HepG2 (cell line): Measurements from ENCODE around the gene MIF. TPM values are rescaled to one million over a fixed set of nuclear protein-coding genes. Genes with fewer than 3 reads are reported as not detected.
A peak's percentile ranks its signal among the peaks of the same experiment; 100 is the strongest.

Experiments
- ATAC-seq: fragments of 200-7000 bp; cut with Tn5 transposase; 3 replicates; pipeline ENCODE4 v1.9.1; 2020; ENCODE audit warnings: mild to moderate bottlenecking, moderate library complexity
- BruUV-seq: library from RNA; stranded (reverse); fragments of 400-500 nt; replicated peaks from 2 replicates; lab custom pipeline; 2021; lab: Mats Ljungman, UMichigan
- CTCF ChIA-PET: fragments of 300-600 bp; formaldehyde crosslinking; extraction: SDS; loops from one replicate; lab custom pipeline; 2021; ENCODE audit warnings: low total read pairs, inconsistent platforms, low intra/inter-chr PET ratio; lab: Yijun Ruan, JAX
- POLR2A ChIA-PET: fragments of 350-600 bp; sonication (Branson Sonifier 250); formaldehyde crosslinking; loops from one replicate; lab custom pipeline; 2020; ENCODE audit warnings: antibody characterized with exemption, inconsistent platforms; lab: Yijun Ruan, JAX
- DNase-seq: peaks from one replicate; pipeline ENCODE4 v3.0.0-alpha.2; 2015; ENCODE audit warnings: low spot score
- FAIRE-seq: peaks from 3 replicates; lab custom pipeline; 2011; peaks lifted over from hg19 to GRCh38; lab: Jason Lieb, UNC
- H2AFZ ChIP-seq: one replicate; pipeline ENCODE4 v1.6.1; 2011; ENCODE audit warnings: low read length, inconsistent platforms
- H3K27ac ChIP-seq: fragments of 300-600 bp; 3 replicates; pipeline ENCODE4 v1.8.0; 2011; ENCODE audit warnings: mixed run types, mild to moderate bottlenecking, mixed read lengths, low read length, inconsistent platforms; ENCODE audit not compliant: insufficient read depth; ENCODE audit errors: extremely low read length
- H3K27me3 ChIP-seq, 2 experiments: fragments of 200-600 bp in 1 of 2; 2 replicates in 1 of 2; 3 replicates in 1 of 2; pipeline versions ENCODE4 v1.6.0 to v1.8.0; 2011; ENCODE audit warnings: low read length in 2 of 2, mild to moderate bottlenecking in 2 of 2, moderate library complexity in 2 of 2, inconsistent platforms in 1 of 2; ENCODE audit not compliant: insufficient read depth in 2 of 2, control insufficient read depth in 1 of 2
- H3K36me3 ChIP-seq, 2 experiments: fragments of 200-600 bp in 1 of 2; replicated peaks in 1 of 2; 2 replicates in 1 of 2; 3 replicates in 1 of 2; pipeline versions ENCODE4 v1.5.1 to v1.8.0; 2011; ENCODE audit warnings: low read length in 2 of 2, inconsistent platforms in 1 of 2; ENCODE audit not compliant: insufficient read depth in 2 of 2, control insufficient read depth in 1 of 2
- H3K4me1 ChIP-seq: 2 replicates; pipeline ENCODE4 v1.5.1; 2012; ENCODE audit warnings: low read length, inconsistent platforms; ENCODE audit not compliant: insufficient read depth
- H3K4me2 ChIP-seq: 2 replicates; pipeline ENCODE4 v1.6.0; 2011; ENCODE audit warnings: low read depth, low read length, inconsistent platforms
- H3K4me3 ChIP-seq, 3 experiments: fragments of 200-600 bp in 1 of 3; sonication (generic), shearing (Covaris generic) in 1 of 3; replicated peaks in 1 of 3; 2 replicates each; pipeline ENCODE4 v1.5.1; 2011 to 2016; ENCODE audit warnings: low read length in 3 of 3, inconsistent platforms in 2 of 3, low read depth in 2 of 3, mild to moderate bottlenecking in 2 of 3, control low read depth in 1 of 3, mixed read lengths in 1 of 3; ENCODE audit not compliant: insufficient read depth in 1 of 3
- H3K79me2 ChIP-seq: one replicate; pipeline ENCODE4 v1.6.1; 2011; ENCODE audit warnings: low read length, inconsistent platforms; ENCODE audit not compliant: insufficient read depth
- H3K9ac ChIP-seq: 2 replicates; pipeline ENCODE4 v1.6.0; 2011; ENCODE audit warnings: mild to moderate bottlenecking, low read depth, low read length, inconsistent platforms; ENCODE audit not compliant: insufficient read depth
- H3K9me3 ChIP-seq: 2 replicates; pipeline ENCODE4 v1.5.1; 2012; ENCODE audit warnings: mild to moderate bottlenecking, low read length
- H4K20me1 ChIP-seq: 2 replicates; pipeline ENCODE4 v1.6.0; 2011; ENCODE audit warnings: inconsistent platforms, mild to moderate bottlenecking, low read length, moderate library complexity; ENCODE audit not compliant: insufficient read depth
- BHLHE40 ChIP-seq: IDR thresholded peaks from 2 replicates; pipeline ENCODE4 v1.6.1; 2011; ENCODE audit warnings: low read length, improper control_type of control experiment
- FOXO4 ChIP-seq: sonication (generic); formaldehyde crosslinking; conservative IDR thresholded peaks from 2 replicates; pipeline ENCODE4 v1.8.1; 2023; ENCODE audit warnings: missing genetic modification reagents
- GFI1 ChIP-seq: sonication (generic); formaldehyde crosslinking; IDR thresholded peaks from 2 replicates; pipeline ENCODE4 v1.5.0; 2020; ENCODE audit warnings: missing genetic modification reagents, mild to moderate bottlenecking, borderline replicate concordance
- MLX ChIP-seq: IDR thresholded peaks from 2 replicates; pipeline ENCODE4 v1.6.1; 2016
- PAF1 ChIP-seq: IDR thresholded peaks from 2 replicates; pipeline ENCODE4 v1.6.1; 2016; ENCODE audit warnings: missing genetic modification reagents, missing compliant biosample characterization
- POLR2G ChIP-seq: fragments of 200-400 bp; formaldehyde crosslinking; IDR thresholded peaks from 2 replicates; pipeline ENCODE4 v1.6.1; 2018; ENCODE audit warnings: mild to moderate bottlenecking, low read depth, low read length, moderate library complexity
- PREB ChIP-seq: sonication (generic); formaldehyde crosslinking; IDR thresholded peaks from 2 replicates; pipeline ENCODE4 v1.4.0; 2020; ENCODE audit warnings: missing genetic modification reagents
- PRPF4 ChIP-seq: fragments of 200-400 bp; formaldehyde crosslinking; IDR thresholded peaks from 2 replicates; pipeline ENCODE4 v1.6.1; 2016; ENCODE audit warnings: low read length, low read depth; ENCODE audit not compliant: poor library complexity, severe bottlenecking
- RBM39 ChIP-seq: fragments of 200-400 bp; formaldehyde crosslinking; IDR thresholded peaks from one replicate; pipeline ENCODE4 v1.6.1; 2018; ENCODE audit warnings: antibody characterized with exemption, mild to moderate bottlenecking, low read depth, low read length; ENCODE audit not compliant: poor library complexity, severe bottlenecking
- RELA ChIP-seq: sonication (generic); formaldehyde crosslinking; IDR thresholded peaks from 2 replicates; pipeline ENCODE4 v1.4.0; 2020; ENCODE audit warnings: missing genetic modification reagents
- SRF ChIP-seq: IDR thresholded peaks from 2 replicates; pipeline ENCODE4 v1.6.1; 2011; ENCODE audit warnings: mild to moderate bottlenecking, low read depth, low read length, moderate library complexity
- TBP ChIP-seq: sonication (generic); formaldehyde crosslinking; IDR thresholded peaks from 2 replicates; pipeline ENCODE4 v1.5.0; 2020; ENCODE audit warnings: missing genetic modification reagents
- UBTF ChIP-seq: sonication (generic); formaldehyde crosslinking; IDR thresholded peaks from 2 replicates; pipeline ENCODE4 v1.4.0; 2020; ENCODE audit warnings: mild to moderate bottlenecking, missing genetic modification reagents
- XRCC5 ChIP-seq: fragments of 200-400 bp; formaldehyde crosslinking; optimal IDR thresholded peaks from 2 replicates; pipeline ENCODE3; 2017; ENCODE audit warnings: mild to moderate bottlenecking, low read length
- ZMAT3 ChIP-seq: sonication (generic); formaldehyde crosslinking; conservative IDR thresholded peaks from 2 replicates; pipeline ENCODE4 v1.7.0; 2021; ENCODE audit warnings: missing genetic modification reagents
- ZNF225 ChIP-seq: sonication (generic); formaldehyde crosslinking; IDR thresholded peaks from 2 replicates; pipeline ENCODE4 v1.4.0; 2020; ENCODE audit warnings: mild to moderate bottlenecking, missing genetic modification reagents
- ZNF24 ChIP-seq: fragments of 450-650 bp; IDR thresholded peaks from 2 replicates; pipeline ENCODE4 v1.6.1; 2017; ENCODE audit warnings: antibody characterized with exemption, mild to moderate bottlenecking
- ZNF331 ChIP-seq: sonication (generic); formaldehyde crosslinking; IDR thresholded peaks from 2 replicates; pipeline ENCODE4 v1.4.0; 2020; ENCODE audit warnings: missing genetic modification reagents
- ZNF343 ChIP-seq: sonication (generic); formaldehyde crosslinking; IDR thresholded peaks from 2 replicates; pipeline ENCODE4 v1.4.0; 2020; ENCODE audit warnings: mild to moderate bottlenecking, missing genetic modification reagents
- ZNF598 ChIP-seq: sonication (generic); formaldehyde crosslinking; IDR thresholded peaks from 2 replicates; pipeline ENCODE4 v1.5.1; 2020; ENCODE audit warnings: mild to moderate bottlenecking, missing genetic modification reagents, borderline replicate concordance
- ZNF709 ChIP-seq: sonication (generic); formaldehyde crosslinking; IDR thresholded peaks from 2 replicates; pipeline ENCODE4 v1.5.0; 2020; ENCODE audit warnings: mild to moderate bottlenecking, missing genetic modification reagents
- ZSCAN31 ChIP-seq: sonication (generic); formaldehyde crosslinking; IDR thresholded peaks from 2 replicates; pipeline ENCODE4 v1.5.0; 2020; ENCODE audit warnings: low read depth, mild to moderate bottlenecking, missing genetic modification reagents
- WGBS: methylation state at CpG from one replicate; pipeline ENCODE4 v1.1.6; 2017; ENCODE audit warnings: low lambda C conversion rate; 5-methylcytosine and 5-hydroxymethylcytosine counted together
- in situ Hi-C: cut with HindIII; loops from 2 replicates; pipeline ENCODE4 v1.10.0; 2017; ENCODE audit warnings: low pct_unique_long_range_greater_than_20kb; ENCODE audit not compliant: extremely low pct_ligation_motif_present
- intact Hi-C: fragments of 100-400 bp; cut with micrococcal nuclease; formaldehyde crosslinking; loops from one replicate; pipeline ENCODE4 v1.10.0; 2022; ENCODE audit not compliant: unreplicated experiment
- polyA plus RNA-seq, 8 experiments: library from polyadenylated mRNA; depleted of rRNA in 3 of 8; stranded (reverse) in 7 of 8; unstranded in 1 of 8; fragments of >200 nt; fragmentation: Illumina TruSeq in 4 of 8; extraction: Trizol in 4 of 8; gene quantifications; 2 replicates each; pipeline versions ENCODE4 v1.2.1 to v1.2.3, GENCODE V29; 2011 to 2016; ENCODE audit warnings: low read depth in 4 of 8, missing spikeins in 1 of 8, mixed read lengths in 1 of 8; ENCODE audit not compliant: insufficient read depth in 1 of 8
- total RNA-seq, 5 experiments: library from RNA; depleted of rRNA; stranded (reverse); fragments of >200 nt; fragmentation: Illumina TruSeq; extraction: Trizol; gene quantifications; 2 replicates each; pipeline ENCODE4 v1.2.3, GENCODE V29; 2016; ENCODE audit warnings: low read depth in 1 of 5

Gene MIF
- total and polyA plus RNA-seq, 2 of the 13 experiments (the other 11 are each of a cell fraction or from before 2014, with no cell fraction given) = 634 to 675 TPM

- ChIA-PET CTCF (no interaction called here), POLR2A (interaction anchor here (0.7 to 4.3 kb wide), 2 partner anchors 17 to 25 kb away, joined by 4 to 23 read pairs; no protein-coding TSS in a partner anchor)
- intact Hi-C loops (no loop called here), in situ Hi-C loops (no loop called here)
- Histone ChIP-seq H3K9ac (peak overlapping the region; percentile 87), H3K79me2 (peaks cover 16% of the 10 kb centered on the region), H3K27me3 (no peaks in the 10 kb centered on the region; a peak in 1 of 5 replicates), H4K20me1 (peaks cover 14% of the 10 kb centered on the region; the same call in 1 of the 2 replicates), H2AFZ (no peak overlapping the region), H3K36me3 (peaks cover 5 to 17% of the 10 kb centered on the region in 2 experiments; a peak in 4 of 5 replicates), H3K27ac (peak overlapping the region; percentile 96), H3K9me3 (no peaks in the 10 kb centered on the region), H3K4me3 (peak overlapping the region; percentile 78 to 86 (median 85); a peak in 5 of 6 replicates), H3K4me2 (peak overlapping the region; percentile 99), H3K4me1 (peaks cover 54% of the 10 kb centered on the region)
- no peak for FAIRE-seq
- BruUV-seq = no TSS peak
- no peak for DNase-seq
- WGBS = 60% methylated on average over 2 of the region's 5 CpGs
- no peak for ATAC-seq
- TF ChIP-seq ZNF709 (CRISPR knock-in tag) = 0 out of 2 replicates have a peak, but pooled peaks have one; percentile 51
- no peak for TF ChIP-seq RBM39
- TF ChIP-seq ZNF24 = no peak
- TF ChIP-seq PRPF4 = no peak
- no peak for TF ChIP-seq UBTF (CRISPR knock-in tag)
- no peak for TF ChIP-seq ZNF225
- TF ChIP-seq ZSCAN31 (CRISPR knock-in tag) = 0 out of 2 replicates have a peak, but pooled peaks have one; percentile 27
- no peak for TF ChIP-seq ZNF331
- no peak for TF ChIP-seq GFI1
- TF ChIP-seq RELA = no peak
- TF ChIP-seq ZMAT3 = no peak
- TF ChIP-seq PREB (CRISPR knock-in tag) = no peak
- TF ChIP-seq TBP = no peak
- no peak for TF ChIP-seq XRCC5
- TF ChIP-seq ZNF343 (CRISPR knock-in tag) = no peak
- TF ChIP-seq ZNF598 (CRISPR knock-in tag) = no peak
- TF ChIP-seq MLX (CRISPR knock-in tag) = no peak
- TF ChIP-seq SRF = no peak
- TF ChIP-seq FOXO4 = 0 out of 2 replicates have a peak, but pooled peaks have one; percentile 5
- no peak for TF ChIP-seq PAF1 (CRISPR knock-in tag)
- TF ChIP-seq POLR2G = peak; percentile 9; the same call in 1 of the 2 replicates
- no peak for TF ChIP-seq BHLHE40
These were observed 2.0 kb downstream of the MIF start for GRCh38 chr22:23896166-23896522.
